OCI-M1 (cell line): Measurements from ENCODE around the gene GAPDH.
A peak's percentile ranks its signal among the peaks of the same experiment; 100 is the strongest.

ENCODE experiments used
- DNase-seq: peaks from one replicate; lab custom pipeline; 2025; lab: John Stamatoyannopoulos, UW

Gene GAPDH

DNA sequence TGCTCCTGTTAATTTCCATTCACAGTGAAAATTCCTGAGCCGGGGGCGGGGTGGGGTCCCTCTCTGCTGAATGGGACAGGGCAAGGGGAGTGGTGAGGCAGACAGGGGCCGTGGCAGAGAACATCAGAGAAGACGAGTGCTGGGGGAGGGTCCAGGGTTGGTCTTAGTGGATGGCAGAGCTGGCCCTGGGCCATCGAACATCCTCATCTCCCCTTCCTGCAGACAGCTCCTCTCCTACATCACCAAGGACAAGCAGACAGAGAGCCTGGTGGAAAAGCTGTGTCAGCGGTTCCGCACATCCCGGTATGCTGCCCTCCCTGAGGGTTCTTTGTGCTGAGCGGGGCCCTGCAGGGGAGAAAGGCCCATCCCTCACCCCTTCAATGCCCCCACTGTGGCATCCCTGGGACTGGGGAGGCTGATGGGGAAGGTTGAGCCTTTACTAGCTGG, 5.0 kb upstream of the GAPDH start:
- DNase-seq = no peak

DNA sequence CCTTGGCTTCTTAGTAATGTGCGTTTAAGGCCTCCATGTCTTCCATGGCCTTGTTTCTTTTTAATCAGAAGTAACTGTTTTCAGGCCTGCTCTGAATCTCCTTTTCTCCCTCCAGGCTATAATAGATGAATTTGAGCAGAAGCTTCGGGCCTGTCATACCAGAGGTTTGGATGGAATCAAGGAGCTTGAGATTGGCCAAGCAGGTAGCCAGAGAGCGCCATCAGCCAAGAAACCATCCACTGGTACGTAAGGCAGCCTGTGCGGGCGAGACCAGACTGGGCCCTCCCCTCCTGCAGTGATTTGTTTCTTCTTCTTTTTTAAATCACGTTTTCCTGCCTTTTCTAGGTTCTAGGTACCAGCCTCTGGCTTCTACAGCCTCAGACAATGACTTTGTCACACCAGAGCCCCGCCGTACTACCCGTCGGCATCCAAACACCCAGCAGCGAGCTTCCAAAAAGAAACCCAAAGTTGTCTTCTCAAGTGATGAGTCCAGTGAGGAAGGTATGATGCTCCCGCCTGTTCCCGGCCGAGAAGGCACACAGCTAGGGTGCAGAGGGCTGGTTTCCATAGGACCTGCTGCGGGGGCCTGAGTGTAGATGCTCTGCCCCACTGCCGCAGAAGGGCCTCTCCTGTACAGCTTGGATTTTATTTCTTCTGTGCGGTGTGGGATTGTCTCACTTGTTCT, 3.6 kb upstream of the GAPDH start:
- DNase-seq = no peak

DNA sequence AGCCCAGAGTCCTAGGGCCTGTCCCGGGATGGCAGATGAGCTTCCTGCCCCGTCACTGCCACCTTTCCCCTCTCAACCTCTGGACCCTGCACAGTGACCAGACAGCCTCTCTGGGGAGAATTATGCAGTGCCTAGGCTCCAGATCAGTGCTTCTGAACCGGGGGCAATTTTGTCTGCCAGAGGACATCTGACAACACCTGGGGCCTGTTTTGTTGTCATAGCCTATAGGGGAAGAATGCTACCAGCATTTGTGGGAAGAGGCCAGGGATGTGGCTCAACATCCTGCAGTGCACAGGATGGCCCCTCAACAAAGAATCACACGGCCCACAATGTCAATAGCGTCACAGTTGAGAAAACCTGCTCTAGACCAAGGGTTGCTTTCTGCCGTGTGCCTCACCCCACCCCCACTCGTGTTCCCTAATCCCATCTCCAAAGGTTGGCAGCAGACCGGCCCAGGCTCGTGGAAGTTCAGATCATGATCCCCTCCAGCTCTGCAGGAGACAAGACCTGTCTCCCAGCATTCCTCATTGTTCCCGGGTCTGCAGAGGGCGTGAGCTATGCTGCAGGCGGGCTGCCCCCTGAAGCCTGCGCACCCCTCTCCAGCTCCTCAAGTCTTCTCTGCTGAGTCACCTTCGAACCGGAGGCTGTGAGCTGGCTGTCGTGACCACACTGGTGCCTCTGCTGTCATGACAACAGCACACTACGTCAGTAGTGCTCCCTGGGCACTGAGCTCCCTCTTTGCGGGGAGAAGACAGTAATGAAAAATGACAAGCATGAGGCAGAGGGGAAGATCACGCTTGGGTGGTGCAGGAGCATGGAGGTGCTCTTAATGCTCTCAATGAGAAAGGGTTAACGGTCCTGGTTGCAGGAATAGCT, 2.0 kb upstream of the GAPDH start:
- peak; percentile 96 for DNase-seq

DNA sequence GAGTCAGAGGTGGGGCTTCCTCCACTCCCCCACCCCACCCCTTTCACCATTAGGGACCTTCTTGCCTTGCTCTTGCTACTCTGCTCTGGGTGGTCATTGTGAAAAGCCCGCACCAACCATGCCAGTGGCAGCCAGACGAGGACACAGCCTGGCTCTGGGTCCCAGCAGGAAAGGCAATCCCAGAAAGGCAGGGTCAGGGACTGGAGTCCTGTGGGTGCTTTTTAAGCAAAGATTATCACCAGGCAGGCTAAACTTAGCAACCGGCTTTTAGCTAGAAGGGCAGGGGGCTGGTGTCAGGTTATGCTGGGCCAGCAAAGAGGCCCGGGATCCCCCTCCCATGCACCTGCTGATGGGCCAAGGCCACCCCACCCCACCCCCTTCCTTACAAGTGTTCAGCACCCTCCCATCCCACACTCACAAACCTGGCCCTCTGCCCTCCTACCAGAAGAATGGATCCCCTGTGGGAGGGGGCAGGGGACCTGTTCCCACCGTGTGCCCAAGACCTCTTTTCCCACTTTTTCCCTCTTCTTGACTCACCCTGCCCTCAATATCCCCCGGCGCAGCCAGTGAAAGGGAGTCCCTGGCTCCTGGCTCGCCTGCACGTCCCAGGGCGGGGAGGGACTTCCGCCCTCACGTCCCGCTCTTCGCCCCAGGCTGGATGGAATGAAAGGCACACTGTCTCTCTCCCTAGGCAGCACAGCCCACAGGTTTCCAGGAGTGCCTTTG, 1.2 kb upstream of the GAPDH start:
- peak; percentile 82 for DNase-seq

DNA sequence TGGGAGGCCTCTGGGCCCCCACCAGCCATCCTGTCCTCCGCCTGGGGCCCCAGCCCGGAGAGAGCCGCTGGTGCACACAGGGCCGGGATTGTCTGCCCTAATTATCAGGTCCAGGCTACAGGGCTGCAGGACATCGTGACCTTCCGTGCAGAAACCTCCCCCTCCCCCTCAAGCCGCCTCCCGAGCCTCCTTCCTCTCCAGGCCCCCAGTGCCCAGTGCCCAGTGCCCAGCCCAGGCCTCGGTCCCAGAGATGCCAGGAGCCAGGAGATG, 729 bp upstream of the GAPDH start:
- no peak for DNase-seq

- DNase-seq = no peak
Observed at GRCh38 chr12:6534695-6534944, 303 bp downstream of the GAPDH start.

DNA sequence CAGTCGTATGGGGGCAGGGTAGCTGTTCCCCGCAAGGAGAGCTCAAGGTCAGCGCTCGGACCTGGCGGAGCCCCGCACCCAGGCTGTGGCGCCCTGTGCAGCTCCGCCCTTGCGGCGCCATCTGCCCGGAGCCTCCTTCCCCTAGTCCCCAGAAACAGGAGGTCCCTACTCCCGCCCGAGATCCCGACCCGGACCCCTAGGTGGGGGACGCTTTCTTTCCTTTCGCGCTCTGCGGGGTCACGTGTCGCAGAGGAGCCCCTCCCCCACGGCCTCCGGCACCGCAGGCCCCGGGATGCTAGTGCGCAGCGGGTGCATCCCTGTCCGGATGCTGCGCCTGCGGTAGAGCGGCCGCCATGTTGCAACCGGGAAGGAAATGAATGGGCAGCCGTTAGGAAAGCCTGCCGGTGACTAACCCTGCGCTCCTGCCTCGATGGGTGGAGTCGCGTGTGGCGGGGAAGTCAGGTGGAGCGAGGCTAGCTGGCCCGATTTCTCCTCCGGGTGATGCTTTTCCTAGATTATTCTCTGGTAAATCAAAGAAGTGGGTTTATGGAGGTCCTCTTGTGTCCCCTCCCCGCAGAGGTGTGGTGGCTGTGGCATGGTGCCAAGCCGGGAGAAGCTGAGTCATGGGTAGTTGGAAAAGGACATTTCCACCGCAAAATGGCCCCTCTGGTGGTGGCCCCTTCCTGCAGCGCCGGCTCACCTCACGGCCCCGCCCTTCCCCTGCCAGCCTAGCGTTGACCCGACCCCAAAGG, 804 bp downstream of the GAPDH start:
- peak; percentile 79 for DNase-seq

DNA sequence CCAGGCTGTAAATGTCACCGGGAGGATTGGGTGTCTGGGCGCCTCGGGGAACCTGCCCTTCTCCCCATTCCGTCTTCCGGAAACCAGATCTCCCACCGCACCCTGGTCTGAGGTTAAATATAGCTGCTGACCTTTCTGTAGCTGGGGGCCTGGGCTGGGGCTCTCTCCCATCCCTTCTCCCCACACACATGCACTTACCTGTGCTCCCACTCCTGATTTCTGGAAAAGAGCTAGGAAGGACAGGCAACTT, 1.3 kb downstream of the GAPDH start:
- no peak for DNase-seq

- no peak for DNase-seq
Observed at GRCh38 chr12:6535960-6536847, 1.9 kb downstream of the GAPDH start.

DNA sequence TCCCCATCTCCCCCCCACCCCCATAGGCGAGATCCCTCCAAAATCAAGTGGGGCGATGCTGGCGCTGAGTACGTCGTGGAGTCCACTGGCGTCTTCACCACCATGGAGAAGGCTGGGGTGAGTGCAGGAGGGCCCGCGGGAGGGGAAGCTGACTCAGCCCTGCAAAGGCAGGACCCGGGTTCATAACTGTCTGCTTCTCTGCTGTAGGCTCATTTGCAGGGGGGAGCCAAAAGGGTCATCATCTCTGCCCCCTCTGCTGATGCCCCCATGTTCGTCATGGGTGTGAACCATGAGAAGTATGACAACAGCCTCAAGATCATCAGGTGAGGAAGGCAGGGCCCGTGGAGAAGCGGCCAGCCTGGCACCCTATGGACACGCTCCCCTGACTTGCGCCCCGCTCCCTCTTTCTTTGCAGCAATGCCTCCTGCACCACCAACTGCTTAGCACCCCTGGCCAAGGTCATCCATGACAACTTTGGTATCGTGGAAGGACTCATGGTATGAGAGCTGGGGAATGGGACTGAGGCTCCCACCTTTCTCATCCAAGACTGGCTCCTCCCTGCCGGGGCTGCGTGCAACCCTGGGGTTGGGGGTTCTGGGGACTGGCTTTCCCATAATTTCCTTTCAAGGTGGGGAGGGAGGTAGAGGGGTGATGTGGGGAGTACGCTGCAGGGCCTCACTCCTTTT, 2.7 kb downstream of the GAPDH start:
- no peak for DNase-seq

DNA sequence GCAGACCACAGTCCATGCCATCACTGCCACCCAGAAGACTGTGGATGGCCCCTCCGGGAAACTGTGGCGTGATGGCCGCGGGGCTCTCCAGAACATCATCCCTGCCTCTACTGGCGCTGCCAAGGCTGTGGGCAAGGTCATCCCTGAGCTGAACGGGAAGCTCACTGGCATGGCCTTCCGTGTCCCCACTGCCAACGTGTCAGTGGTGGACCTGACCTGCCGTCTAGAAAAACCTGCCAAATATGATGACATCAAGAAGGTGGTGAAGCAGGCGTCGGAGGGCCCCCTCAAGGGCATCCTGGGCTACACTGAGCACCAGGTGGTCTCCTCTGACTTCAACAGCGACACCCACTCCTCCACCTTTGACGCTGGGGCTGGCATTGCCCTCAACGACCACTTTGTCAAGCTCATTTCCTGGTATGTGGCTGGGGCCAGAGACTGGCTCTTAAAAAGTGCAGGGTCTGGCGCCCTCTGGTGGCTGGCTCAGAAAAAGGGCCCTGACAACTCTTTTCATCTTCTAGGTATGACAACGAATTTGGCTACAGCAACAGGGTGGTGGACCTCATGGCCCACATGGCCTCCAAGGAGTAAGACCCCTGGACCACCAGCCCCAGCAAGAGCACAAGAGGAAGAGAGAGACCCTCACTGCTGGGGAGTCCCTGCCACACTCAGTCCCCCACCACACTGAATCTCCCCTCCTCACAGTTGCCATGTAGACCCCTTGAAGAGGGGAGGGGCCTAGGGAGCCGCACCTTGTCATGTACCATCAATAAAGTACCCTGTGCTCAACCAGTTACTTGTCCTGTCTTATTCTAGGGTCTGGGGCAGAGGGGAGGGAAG, 3.5 kb downstream of the GAPDH start:
- DNase-seq = peak; percentile 84

- DNase-seq = peak; percentile 41
Observed at GRCh38 chr12:6538420-6539313, 4.3 kb downstream of the GAPDH start.

DNA sequence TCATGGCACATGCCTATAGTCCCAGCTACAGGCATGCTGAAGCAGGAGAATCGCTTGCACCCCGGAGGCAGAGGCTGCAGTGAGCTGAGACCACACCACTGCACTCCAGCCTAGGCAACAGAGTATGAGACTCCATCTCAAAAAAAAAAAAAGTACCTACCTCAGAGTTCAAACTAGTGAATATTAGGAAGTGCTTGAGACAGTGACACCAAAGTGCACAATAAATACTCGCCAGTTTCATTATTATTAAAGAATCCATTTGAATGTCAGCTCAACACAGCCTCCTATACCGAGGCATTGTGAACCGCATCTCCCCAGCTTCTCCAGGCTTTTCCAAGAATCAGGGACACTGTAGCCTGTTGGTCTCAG, 5.0 kb downstream of the GAPDH start:
- no peak for DNase-seq

GRCh38 chr12:6539707-6540134, 5.4 kb downstream of the GAPDH start:
- DNase-seq = no peak

DNA sequence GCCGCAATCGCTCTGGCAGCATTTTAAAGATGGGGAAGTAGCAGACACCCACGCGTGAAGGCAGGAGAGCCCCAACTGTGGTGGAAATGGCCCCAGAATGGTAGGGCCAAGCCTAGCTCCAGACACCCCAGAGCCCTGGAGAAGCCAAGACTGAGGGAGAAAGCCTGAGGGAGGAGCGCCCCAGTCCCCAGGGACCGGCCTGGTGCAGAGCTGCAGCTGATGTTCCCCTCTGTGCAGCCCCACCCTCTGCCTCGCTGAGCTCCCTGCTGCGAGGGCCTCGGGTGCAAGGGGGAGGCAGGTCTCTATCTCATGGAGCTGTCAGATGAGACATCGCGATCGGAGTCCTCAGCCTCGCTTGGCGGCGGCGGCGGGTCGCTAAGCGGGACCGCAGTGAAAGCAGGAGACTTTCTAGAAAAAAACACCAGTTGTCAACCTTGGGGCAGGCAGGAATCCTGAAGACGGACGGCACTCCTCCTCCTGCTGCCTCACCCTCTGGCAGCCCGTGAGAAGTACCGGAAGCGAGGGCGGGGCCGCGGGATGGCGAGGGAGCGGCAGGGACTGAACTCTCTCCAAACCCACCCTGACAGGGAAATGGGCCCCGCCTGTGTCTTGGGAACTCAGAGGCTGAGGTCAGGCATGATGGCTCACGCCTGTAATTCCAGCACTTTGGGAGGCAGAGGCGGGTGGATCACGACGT, 6.0 kb downstream of the GAPDH start:
- DNase-seq = no peak

GRCh38 chr12:6541371-6542165, 7.3 kb downstream of the GAPDH start:
- DNase-seq = no peak

GRCh38 chr12:6542209-6543009, 8.1 kb downstream of the GAPDH start:
- no peak for DNase-seq
